WTC11 (cell line): ENCODE results near the gene P2RY6.

ENCODE experiments used
- CTCF ChIP-seq: fragments of 200-600 bp; IDR thresholded peaks from 2 replicates; pipeline ENCODE4 v1.8.0; 2022; ENCODE audit warnings: antibody characterized with exemption
- ESRRA ChIP-seq: sonication (generic); formaldehyde crosslinking; IDR thresholded peaks from 2 replicates; pipeline ENCODE4 v1.8.1; 2022; ENCODE audit warnings: mild to moderate bottlenecking, missing genetic modification reagents, borderline replicate concordance
- FOXP1 ChIP-seq: sonication (generic); formaldehyde crosslinking; IDR thresholded peaks from 2 replicates; pipeline ENCODE4 v1.8.0; 2022; ENCODE audit warnings: missing genetic modification reagents, mild to moderate bottlenecking, moderate library complexity, borderline replicate concordance
- MAX ChIP-seq: sonication (generic); formaldehyde crosslinking; IDR thresholded peaks from 2 replicates; pipeline ENCODE4 v1.8.0; 2022; ENCODE audit warnings: mild to moderate bottlenecking, missing genetic modification reagents
- SP1 ChIP-seq: sonication (generic); formaldehyde crosslinking; conservative IDR thresholded peaks from 2 replicates; pipeline ENCODE4 v1.8.1; 2022; ENCODE audit warnings: missing genetic modification reagents
- ZBTB43 ChIP-seq: sonication (generic); formaldehyde crosslinking; IDR thresholded peaks from 2 replicates; pipeline ENCODE4 v1.8.1; 2023; ENCODE audit warnings: mild to moderate bottlenecking, missing genetic modification reagents

- TF ChIP-seq FOXP1 (no peak), SP1 (CRISPR knock-in tag) (no peak), ESRRA (no peak), MAX (CRISPR knock-in tag) (no peak), CTCF (no peak), ZBTB43 (CRISPR knock-in tag) (no peak)
These were observed 5.3 kb downstream of the P2RY6 start for GRCh38 chr11:73277467-73277866.
